Measurements from ENCODE around the gene CUTA.

CUTA gene

GRCh38 chr6:33456156-33456555, 38.2 kb upstream of the CUTA start:
- H3K36me3 Mint-ChIP-seq (ENCODE audit: low read depth) = peaks cover 32% of the 10 kb centered on the region
- H3K4me1 Mint-ChIP-seq = peaks cover 19% of the 10 kb centered on the region
- no peaks in the 10 kb centered on the region for H3K27me3 Mint-ChIP-seq (ENCODE audit: low read depth)
- TF ChIP-seq CTCF (IDR thresholded peaks at IDR 0.05; ENCODE audit: unreplicated experiment in 3 of 3) = no peak
- H3K27ac Mint-ChIP-seq = no peak overlapping the region
- peak overlapping the region; percentile 70 to 92 (median 75) for H3K4me3 Mint-ChIP-seq
- peaks cover 4% of the 10 kb centered on the region for H3K9me3 Mint-ChIP-seq

GRCh38 chr6:33455051-33455450, 37.1 kb upstream of the CUTA start:
- peaks cover 19% of the 10 kb centered on the region for H3K4me1 Mint-ChIP-seq
- peaks cover 36% of the 10 kb centered on the region for H3K36me3 Mint-ChIP-seq (ENCODE audit: low read depth)
- peaks cover 4% of the 10 kb centered on the region for H3K9me3 Mint-ChIP-seq
- peak overlapping the region; percentile 91 to 92 (median 92) for H3K4me3 Mint-ChIP-seq
- H3K27me3 Mint-ChIP-seq (ENCODE audit: low read depth) = no peaks in the 10 kb centered on the region
- no peak for TF ChIP-seq CTCF (IDR thresholded peaks at IDR 0.05; ENCODE audit: unreplicated experiment in 3 of 3)
- H3K27ac Mint-ChIP-seq = peak overlapping the region; percentile 64 to 84 (median 80)

- Mint-ChIP-seq H3K9me3 (peaks cover 4% of the 10 kb centered on the region), H3K4me3 (peak within 1 kb of the TSS; percentile 91 to 92 (median 92)), H3K36me3 (ENCODE audit: low read depth) (peaks cover 36% of the 10 kb centered on the region), H3K4me1 (peaks cover 19% of the 10 kb centered on the region), H3K27me3 (ENCODE audit: low read depth) (no peaks in the 10 kb centered on the region), H3K27ac (peak within 1 kb of the TSS; percentile 64 to 84 (median 80))
- TF ChIP-seq CTCF (IDR thresholded peaks at IDR 0.05; ENCODE audit: unreplicated experiment in 3 of 3) = no peak
Measured at GRCh38 chr6:33454009-33454946, 36.4 kb upstream of the CUTA start, which contains the start of gene ZBTB9. ZBTB9 (plus strand) TSS chr6:33454576; CDS start chr6:33455101, 525 bp downstream.

- H3K4me3 Mint-ChIP-seq = peak overlapping the region; percentile 91 to 92 (median 92)
- peak overlapping the region; percentile 64 to 84 (median 78) for H3K27ac Mint-ChIP-seq
- H3K9me3 Mint-ChIP-seq = peaks cover 1% of the 10 kb centered on the region
- peaks cover 43% of the 10 kb centered on the region for H3K36me3 Mint-ChIP-seq (ENCODE audit: low read depth)
- no peak for TF ChIP-seq CTCF (IDR thresholded peaks at IDR 0.05; ENCODE audit: unreplicated experiment in 3 of 3)
- peaks cover 2% of the 10 kb centered on the region for H3K27me3 Mint-ChIP-seq (ENCODE audit: low read depth)
- peaks cover 19% of the 10 kb centered on the region for H3K4me1 Mint-ChIP-seq
Measured at GRCh38 chr6:33453393-33454008, 35.6 kb upstream of the CUTA start.

GRCh38 chr6:33452496-33452895, 34.6 kb upstream of the CUTA start:
- H3K9me3 Mint-ChIP-seq = no peaks in the 10 kb centered on the region
- no peak overlapping the region for H3K27ac Mint-ChIP-seq
- no peak for TF ChIP-seq CTCF (IDR thresholded peaks at IDR 0.05; ENCODE audit: unreplicated experiment in 3 of 3)
- peaks cover 52% of the 10 kb centered on the region for H3K36me3 Mint-ChIP-seq (ENCODE audit: low read depth)
- H3K4me1 Mint-ChIP-seq = peaks cover 19% of the 10 kb centered on the region
- H3K27me3 Mint-ChIP-seq (ENCODE audit: low read depth) = peaks cover 3% of the 10 kb centered on the region
- no peak overlapping the region for H3K4me3 Mint-ChIP-seq

Measured in nephron (organoid).